Gastrocnemius medialis (tissue), 4 donors: ENCODE results near the gene L1CAM.

ENCODE experiments used
- CTCF ChIP-seq, 5 experiments: fragments of 450-650 bp in 3 of 5; fragments of 200-600 bp in 2 of 5; sonication (generic) in 2 of 5; IDR thresholded peaks in 4 of 5; conservative IDR thresholded peaks in 1 of 5; 1 replicate in 4 of 5; 2 replicates in 1 of 5; pipeline ENCODE4 v1.5.1; 2016 to 2019; ENCODE audit warnings: antibody characterized with exemption in 5 of 5, mild to moderate bottlenecking in 3 of 5, moderate library complexity in 3 of 5
- POLR2A ChIP-seq, 2 donors: fragments of 450-650 bp; IDR thresholded peaks; one replicate each; pipeline ENCODE4 v1.6.1; 2017; ENCODE audit warnings: antibody characterized with exemption in 2 of 2, mild to moderate bottlenecking in 2 of 2, moderate library complexity in 2 of 2

DNA sequence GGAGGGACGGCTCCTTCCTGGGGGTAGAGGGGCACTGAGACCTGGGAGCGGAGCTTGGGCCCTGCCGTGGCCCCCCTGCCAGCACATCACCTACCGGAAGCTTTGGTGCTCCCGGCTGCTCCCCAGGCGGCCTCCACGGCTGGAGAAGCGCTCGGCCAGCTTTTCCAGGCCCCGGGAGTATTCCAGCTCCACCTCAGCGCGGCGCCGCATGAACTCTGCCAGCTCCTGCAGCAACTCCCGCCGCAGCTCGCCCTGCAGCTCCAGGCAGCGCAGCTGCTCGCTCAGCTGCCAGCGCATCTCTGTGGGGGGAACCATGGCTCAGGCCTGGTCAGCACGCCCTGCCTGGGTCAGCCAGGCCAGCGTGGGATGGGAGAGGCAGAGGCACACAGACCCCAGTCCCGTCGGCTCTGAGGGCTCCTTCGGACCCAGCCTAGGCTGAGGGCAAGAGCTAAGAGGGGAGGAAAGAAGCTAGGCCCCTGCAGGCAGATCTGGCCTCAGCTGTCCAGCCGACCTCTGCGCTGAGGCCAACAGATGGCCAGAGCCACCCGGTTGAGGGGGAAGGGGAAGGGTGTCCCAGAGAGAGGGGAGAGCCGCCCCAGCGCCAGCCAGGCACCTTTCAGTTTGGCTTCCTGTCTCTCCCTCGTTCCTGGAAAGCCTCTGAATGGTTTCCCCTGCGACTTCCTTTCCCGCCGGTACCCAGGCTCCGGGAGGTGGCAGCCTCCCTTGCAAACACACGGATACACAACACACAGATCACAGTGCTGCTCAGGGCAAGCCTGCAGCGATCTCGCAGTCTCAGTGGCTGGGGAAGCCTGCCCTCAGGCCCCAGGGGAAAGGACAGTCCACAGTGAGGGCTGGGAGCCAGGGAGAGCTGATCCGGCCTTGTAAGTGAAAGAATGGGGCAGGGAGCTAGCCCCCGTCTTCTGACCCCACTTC is 35.8 kb upstream of the L1CAM start:
- no peak for TF ChIP-seq CTCF (IDR thresholded peaks at IDR 0.05 in 4 of 5, conservative IDR thresholded peaks at IDR 0.05 in 1 of 5)
- TF ChIP-seq POLR2A (IDR thresholded peaks at IDR 0.05), result no peak
